ENCODE measurements around the gene OR10A4. TPM values are rescaled to one million over a fixed set of nuclear protein-coding genes. Genes with fewer than 3 reads are reported as not detected.

The OR10A4 gene
- total and polyA plus RNA-seq, 9 of the 15 experiments (the other 6 are each of a cell fraction or from before 2014, with no cell fraction given) = not detected

DNA sequence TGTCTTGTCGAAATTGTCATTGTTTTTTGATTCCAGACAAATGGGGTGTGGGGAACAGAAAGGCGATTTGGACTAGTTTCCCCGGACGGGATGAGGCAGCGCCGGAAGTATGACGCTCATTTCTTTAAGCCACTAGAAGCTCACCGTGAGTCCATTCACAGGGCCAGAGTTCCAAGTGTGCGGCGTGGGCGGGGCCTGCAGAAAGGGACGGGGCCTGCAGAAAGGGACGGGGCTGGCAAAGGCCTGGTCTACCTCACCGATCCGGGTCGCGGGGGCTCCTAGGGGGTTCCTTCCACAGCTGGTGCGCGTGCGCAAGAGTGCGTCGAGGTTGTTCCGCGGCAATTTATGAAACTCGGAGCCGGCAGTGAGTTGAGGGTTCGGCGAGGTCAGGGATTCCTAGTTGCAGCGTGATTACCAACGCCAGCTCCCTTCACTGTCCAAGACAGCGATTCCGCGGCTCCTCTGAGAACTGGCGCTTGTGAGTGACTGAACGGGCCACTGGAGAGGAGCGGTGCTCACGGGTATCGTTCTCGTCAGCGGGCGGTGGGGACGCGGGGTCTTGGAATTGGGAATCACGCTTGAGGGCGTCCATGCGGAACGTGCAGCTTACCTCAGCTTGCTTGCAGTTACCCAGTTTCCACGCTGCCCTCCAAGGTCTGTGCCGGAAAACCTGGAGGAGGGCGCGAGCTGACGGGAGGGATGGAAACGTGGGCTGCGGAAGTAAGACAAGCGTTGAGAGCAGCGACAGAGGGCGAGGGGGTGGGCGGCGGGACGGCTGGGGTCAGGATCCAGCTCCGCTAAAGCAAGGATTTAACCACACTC is 50.0 kb downstream of the OR10A4 start, which contains the start of gene ZNF215 (continued):
- TF ChIP-seq ZNF609 (CRISPR knock-in tag; IDR thresholded peaks at IDR 0.05; ENCODE audit: borderline replicate concordance) (no peak), MIER1 (IDR thresholded peaks at IDR 0.05; ENCODE audit: low read depth) (no peak; the same call in 1 of the 2 replicates), ZBTB8A (IDR thresholded peaks at IDR 0.05; ENCODE audit: partially characterized antibody) (no peak), L3MBTL2 (IDR thresholded peaks at IDR 0.05) (peak; percentile 75), PHB2 (IDR thresholded peaks at IDR 0.05; ENCODE audit: low read depth) (no peak), NR2C2 (CRISPR knock-in tag; IDR thresholded peaks at IDR 0.05) (no peak), NR2C2 (tag; IDR thresholded peaks at IDR 0.05) (peak; percentile 77), NEUROD1 (IDR thresholded peaks at IDR 0.05; ENCODE audit: borderline replicate concordance, low read depth, low read length, partially characterized antibody) (peak; percentile 65), STAT5B (CRISPR knock-in tag; IDR thresholded peaks at IDR 0.05) (no peak), EP400 (IDR thresholded peaks at IDR 0.05) (peak; percentile 77), ZNF232 (CRISPR knock-in tag; IDR thresholded peaks at IDR 0.05) (no peak), HDAC1 (IDR thresholded peaks at IDR 0.05) (peak in 1 of 2 experiments; percentile 88; a peak in 1 of 4 replicates), CBFA2T3 (IDR thresholded peaks at IDR 0.05) (no peak)
- TF ChIP-seq, protein P1, sequence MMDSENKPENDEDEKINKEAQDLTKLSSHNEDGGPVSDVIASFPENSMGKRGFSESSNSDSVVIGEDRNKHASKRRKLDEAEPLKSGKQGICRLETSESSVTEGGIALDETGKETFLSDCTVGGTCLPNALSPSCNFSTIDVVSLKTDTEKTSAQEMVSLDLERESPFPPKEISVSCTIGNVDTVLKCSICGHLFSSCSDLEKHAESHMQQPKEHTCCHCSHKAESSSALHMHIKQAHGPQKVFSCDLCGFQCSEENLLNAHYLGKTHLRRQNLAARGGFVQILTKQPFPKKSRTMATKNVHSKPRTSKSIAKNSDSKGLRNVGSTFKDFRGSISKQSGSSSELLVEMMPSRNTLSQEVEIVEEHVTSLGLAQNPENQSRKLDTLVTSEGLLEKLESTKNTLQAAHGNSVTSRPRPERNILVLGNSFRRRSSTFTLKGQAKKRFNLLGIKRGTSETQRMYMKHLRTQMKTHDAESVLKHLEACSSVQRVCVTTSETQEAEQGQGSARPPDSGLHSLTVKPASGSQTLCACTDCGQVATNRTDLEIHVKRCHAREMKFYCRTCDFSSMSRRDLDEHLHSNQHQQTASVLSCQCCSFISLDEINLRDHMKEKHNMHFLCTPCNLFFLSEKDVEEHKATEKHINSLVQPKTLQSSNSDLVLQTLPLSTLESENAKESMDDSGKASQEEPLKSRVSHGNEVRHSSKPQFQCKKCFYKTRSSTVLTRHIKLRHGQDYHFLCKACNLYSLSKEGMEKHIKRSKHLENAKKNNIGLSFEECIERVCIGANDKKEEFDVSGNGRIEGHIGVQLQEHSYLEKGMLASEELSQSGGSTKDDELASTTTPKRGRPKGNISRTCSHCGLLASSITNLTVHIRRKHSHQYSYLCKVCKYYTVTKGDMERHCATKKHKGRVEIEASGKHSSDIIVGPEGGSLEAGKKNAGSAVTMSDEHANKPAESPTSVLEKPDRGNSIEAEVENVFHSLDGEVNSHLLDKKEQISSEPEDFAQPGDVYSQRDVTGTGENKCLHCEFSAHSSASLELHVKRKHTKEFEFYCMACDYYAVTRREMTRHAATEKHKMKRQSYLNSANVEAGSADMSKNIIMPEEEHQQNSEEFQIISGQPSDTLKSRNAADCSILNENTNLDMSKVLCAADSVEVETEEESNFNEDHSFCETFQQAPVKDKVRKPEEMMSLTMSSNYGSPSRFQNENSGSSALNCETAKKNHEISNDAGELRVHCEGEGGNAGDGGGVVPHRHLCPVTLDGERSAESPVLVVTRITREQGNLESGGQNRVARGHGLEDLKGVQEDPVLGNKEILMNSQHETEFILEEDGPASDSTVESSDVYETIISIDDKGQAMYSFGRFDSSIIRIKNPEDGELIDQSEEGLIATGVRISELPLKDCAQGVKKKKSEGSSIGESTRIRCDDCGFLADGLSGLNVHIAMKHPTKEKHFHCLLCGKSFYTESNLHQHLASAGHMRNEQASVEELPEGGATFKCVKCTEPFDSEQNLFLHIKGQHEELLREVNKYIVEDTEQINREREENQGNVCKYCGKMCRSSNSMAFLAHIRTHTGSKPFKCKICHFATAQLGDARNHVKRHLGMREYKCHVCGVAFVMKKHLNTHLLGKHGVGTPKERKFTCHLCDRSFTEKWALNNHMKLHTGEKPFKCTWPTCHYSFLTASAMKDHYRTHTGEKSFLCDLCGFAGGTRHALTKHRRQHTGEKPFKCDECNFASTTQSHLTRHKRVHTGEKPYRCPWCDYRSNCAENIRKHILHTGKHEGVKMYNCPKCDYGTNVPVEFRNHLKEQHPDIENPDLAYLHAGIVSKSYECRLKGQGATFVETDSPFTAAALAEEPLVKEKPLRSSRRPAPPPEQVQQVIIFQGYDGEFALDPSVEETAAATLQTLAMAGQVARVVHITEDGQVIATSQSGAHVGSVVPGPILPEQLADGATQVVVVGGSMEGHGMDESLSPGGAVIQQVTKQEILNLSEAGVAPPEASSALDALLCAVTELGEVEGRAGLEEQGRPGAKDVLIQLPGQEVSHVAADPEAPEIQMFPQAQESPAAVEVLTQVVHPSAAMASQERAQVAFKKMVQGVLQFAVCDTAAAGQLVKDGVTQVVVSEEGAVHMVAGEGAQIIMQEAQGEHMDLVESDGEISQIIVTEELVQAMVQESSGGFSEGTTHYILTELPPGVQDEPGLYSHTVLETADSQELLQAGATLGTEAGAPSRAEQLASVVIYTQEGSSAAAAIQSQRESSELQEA (IDR thresholded peaks at IDR 0.05; ENCODE audit: low read depth) = no peak
